Osteoblast (primary cell): ENCODE results near the gene MTA2. TPM values are rescaled to one million over a fixed set of nuclear protein-coding genes. Genes with fewer than 3 reads are reported as not detected.

Experiments
- DNase-seq: peaks from one replicate; pipeline ENCODE4 v3.0.0; 2011; ENCODE audit warnings: low spot score, mixed read lengths; ENCODE audit not compliant: insufficient read length; ENCODE audit errors: missing footprints
- H2AFZ ChIP-seq: 2 replicates; pipeline ENCODE4 v1.6.0; 2011; ENCODE audit warnings: mild to moderate bottlenecking, low read length
- H3K27ac ChIP-seq: 2 replicates; pipeline ENCODE4 v1.5.1; 2011; ENCODE audit warnings: mild to moderate bottlenecking, low read depth, low read length, moderate library complexity
- H3K27me3 ChIP-seq: 2 replicates; pipeline ENCODE4 v1.6.0; 2012; ENCODE audit warnings: mild to moderate bottlenecking, control low read depth, inconsistent platforms, low read length, moderate library complexity; ENCODE audit not compliant: insufficient read depth
- H3K36me3 ChIP-seq: 2 replicates; pipeline ENCODE4 v1.5.1; 2011; ENCODE audit warnings: mild to moderate bottlenecking, low read length, control low read depth, moderate library complexity; ENCODE audit not compliant: insufficient read depth
- H3K4me1 ChIP-seq: 2 replicates; pipeline ENCODE4 v1.5.1; 2011; ENCODE audit warnings: mild to moderate bottlenecking, low read length, control low read depth, moderate library complexity; ENCODE audit not compliant: insufficient read depth
- H3K4me2 ChIP-seq: 2 replicates; pipeline ENCODE4 v1.6.0; 2011; ENCODE audit warnings: mild to moderate bottlenecking, low read length; ENCODE audit not compliant: insufficient read depth
- H3K4me3 ChIP-seq: fragments of 200-600 bp; sonication (generic); 3 replicates; pipeline ENCODE4 v1.5.1; 2012; ENCODE audit warnings: mild to moderate bottlenecking, low read length, inconsistent platforms; ENCODE audit not compliant: insufficient read depth
- H3K79me2 ChIP-seq: 2 replicates; pipeline ENCODE4 v1.6.0; 2012; ENCODE audit warnings: mild to moderate bottlenecking, low read length, control low read depth, inconsistent platforms; ENCODE audit not compliant: insufficient read depth
- H3K9me3 ChIP-seq: 2 replicates; pipeline ENCODE4 v1.5.1; 2011; ENCODE audit warnings: low read depth, low read length, control low read depth
- H4K20me1 ChIP-seq: 2 replicates; pipeline ENCODE4 v1.6.0; 2012; ENCODE audit warnings: mild to moderate bottlenecking, low read length, control low read depth; ENCODE audit not compliant: insufficient read depth
- total RNA-seq: library from RNA; depleted of rRNA; stranded (reverse); fragments of >200 nt; gene quantifications from 2 replicates; pipeline ENCODE4 v1.2.3, GENCODE V29; 2012
- TF ChIP-seq, protein P1 (sequence below): IDR thresholded peaks from 2 replicates; pipeline ENCODE4 v1.5.1; 2011; ENCODE audit warnings: mild to moderate bottlenecking, low read depth, low read length, moderate library complexity; ENCODE audit errors: extremely low read depth

The MTA2 gene
- total RNA-seq, 1 donor, result 102 TPM

DNA sequence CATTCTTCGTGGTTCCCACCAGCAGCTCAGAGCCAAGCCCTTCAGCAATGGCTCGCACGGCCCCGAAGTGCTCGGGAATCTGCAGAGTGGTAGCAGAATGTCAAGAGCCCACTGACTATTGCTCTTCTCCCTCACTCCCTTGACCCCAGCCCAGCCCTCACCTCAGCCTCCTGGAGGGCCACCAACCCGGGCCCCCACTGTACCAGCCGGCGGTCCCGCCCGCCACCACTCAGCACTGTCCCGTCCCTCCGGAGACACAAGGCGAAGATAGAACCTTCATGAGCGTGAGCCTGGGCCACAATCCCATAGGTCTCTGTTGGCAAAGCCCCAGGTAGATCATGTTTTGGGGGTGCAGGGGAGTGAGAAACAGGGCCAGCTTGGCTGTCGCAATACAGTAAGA lies 4.2 kb upstream of the MTA2 start:
- H3K4me3 ChIP-seq, result no peak overlapping the region
- DNase-seq, result no peak
- H3K27me3 ChIP-seq, result no peaks in the 10 kb centered on the region
- no peak overlapping the region for H2AFZ ChIP-seq
- peaks cover 49% of the 10 kb centered on the region for H3K36me3 ChIP-seq
- H3K4me1 ChIP-seq, result peaks cover 9% of the 10 kb centered on the region
- H3K4me2 ChIP-seq, result no peak overlapping the region
- H3K9me3 ChIP-seq, result no peaks in the 10 kb centered on the region
- H3K79me2 ChIP-seq, result peaks cover 11% of the 10 kb centered on the region
- TF ChIP-seq, protein P1, sequence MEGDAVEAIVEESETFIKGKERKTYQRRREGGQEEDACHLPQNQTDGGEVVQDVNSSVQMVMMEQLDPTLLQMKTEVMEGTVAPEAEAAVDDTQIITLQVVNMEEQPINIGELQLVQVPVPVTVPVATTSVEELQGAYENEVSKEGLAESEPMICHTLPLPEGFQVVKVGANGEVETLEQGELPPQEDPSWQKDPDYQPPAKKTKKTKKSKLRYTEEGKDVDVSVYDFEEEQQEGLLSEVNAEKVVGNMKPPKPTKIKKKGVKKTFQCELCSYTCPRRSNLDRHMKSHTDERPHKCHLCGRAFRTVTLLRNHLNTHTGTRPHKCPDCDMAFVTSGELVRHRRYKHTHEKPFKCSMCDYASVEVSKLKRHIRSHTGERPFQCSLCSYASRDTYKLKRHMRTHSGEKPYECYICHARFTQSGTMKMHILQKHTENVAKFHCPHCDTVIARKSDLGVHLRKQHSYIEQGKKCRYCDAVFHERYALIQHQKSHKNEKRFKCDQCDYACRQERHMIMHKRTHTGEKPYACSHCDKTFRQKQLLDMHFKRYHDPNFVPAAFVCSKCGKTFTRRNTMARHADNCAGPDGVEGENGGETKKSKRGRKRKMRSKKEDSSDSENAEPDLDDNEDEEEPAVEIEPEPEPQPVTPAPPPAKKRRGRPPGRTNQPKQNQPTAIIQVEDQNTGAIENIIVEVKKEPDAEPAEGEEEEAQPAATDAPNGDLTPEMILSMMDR, result no peak
- no peak overlapping the region for H3K27ac ChIP-seq
- H4K20me1 ChIP-seq, result peaks cover 2% of the 10 kb centered on the region

DNA sequence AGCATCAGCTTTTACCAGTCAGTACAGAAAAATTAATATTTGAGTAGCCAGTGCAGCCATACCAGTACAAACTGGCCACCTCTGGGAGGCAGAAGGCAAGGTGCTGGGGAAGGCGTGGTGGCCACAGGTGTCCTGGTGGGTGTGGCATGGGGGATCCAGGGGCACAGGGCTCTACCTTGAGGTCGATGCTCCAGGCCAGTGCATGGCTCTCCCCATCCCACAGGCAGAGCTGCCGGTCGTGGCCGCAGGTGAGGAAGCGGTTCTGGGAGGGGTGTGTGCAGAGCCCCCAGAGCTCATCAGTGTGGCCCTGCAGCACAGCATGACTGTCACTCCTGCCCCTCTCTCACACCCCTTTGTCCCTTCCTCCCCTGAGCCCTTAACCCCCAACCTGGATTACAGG lies 3.8 kb upstream of the MTA2 start:
- peaks cover 6% of the 10 kb centered on the region for H4K20me1 ChIP-seq
- no peak overlapping the region for H3K4me2 ChIP-seq
- no peaks in the 10 kb centered on the region for H3K27me3 ChIP-seq
- H3K4me3 ChIP-seq, result no peak overlapping the region
- H3K79me2 ChIP-seq, result peaks cover 12% of the 10 kb centered on the region
- H2AFZ ChIP-seq, result no peak overlapping the region
- H3K9me3 ChIP-seq, result no peaks in the 10 kb centered on the region
- no peak overlapping the region for H3K27ac ChIP-seq
- TF ChIP-seq, protein P1, result no peak
- H3K36me3 ChIP-seq, result peaks cover 45% of the 10 kb centered on the region
- DNase-seq, result no peak
- H3K4me1 ChIP-seq, result peaks cover 10% of the 10 kb centered on the region

DNA sequence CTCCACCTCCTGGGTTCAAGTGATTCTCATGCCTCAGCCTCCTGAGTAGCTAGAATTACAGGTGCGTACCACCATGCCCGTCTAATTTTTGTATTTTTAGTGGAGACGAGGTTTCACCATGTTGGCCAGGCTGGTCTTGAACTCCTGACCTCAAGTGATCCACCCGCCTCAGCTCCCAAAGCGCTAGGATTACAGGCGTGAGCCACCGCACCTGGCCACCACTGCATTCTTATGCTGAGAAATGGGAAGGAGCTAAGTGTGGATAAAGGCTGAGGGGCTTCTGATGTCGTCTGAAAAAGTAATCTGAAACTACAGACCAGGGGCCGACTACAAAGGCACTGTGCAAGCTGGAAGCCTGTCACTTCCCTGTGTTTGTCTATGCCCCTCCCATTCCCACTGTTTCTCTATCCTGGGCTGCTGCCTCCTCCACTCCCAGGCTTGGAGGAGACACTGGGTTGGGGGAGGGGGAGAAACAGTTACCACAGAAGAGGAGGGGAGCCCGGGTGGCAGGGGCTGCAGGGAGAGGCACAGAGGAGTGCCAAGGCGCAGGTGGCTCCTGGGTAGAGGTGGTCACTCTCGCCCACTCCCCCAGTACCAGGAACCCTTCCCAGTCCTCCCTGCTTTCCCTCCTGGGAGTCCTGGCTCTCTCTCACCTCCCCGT lies 2.9 kb upstream of the MTA2 start:
- H4K20me1 ChIP-seq, result peaks cover 13% of the 10 kb centered on the region
- H3K9me3 ChIP-seq, result no peaks in the 10 kb centered on the region
- DNase-seq, result no peak
- H3K4me3 ChIP-seq, result no peak overlapping the region
- TF ChIP-seq, protein P1, result no peak
- peaks cover 46% of the 10 kb centered on the region for H3K36me3 ChIP-seq
- no peaks in the 10 kb centered on the region for H3K27me3 ChIP-seq
- H3K79me2 ChIP-seq, result peaks cover 19% of the 10 kb centered on the region
- H3K27ac ChIP-seq, result no peak overlapping the region
- H3K4me2 ChIP-seq, result no peak overlapping the region
- H3K4me1 ChIP-seq, result peaks cover 18% of the 10 kb centered on the region
- no peak overlapping the region for H2AFZ ChIP-seq

DNA sequence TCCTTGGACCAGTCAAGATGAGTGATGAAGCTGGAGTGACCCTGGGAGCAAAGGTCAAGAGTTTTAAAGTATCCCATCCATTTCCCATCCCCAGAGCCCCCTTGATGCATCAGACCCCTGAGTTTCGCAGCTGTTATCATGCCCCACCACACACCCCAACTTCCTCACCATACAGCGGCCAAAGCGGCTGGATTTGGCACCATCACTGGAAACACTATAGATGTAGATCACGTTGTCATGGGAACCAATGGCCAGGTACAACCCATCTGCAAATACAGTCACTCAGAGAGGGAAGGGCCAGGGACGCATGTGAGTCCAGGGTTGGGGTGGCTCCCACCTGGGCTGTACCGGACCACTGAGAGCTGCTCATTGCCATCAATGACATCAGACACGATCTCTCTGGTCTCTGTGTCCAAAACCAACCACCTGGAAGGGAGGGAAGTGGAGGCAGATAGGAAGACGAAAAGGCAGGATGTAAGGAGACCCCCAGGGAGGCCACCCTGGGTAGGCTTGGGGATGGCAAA lies 2.2 kb upstream of the MTA2 start:
- no peaks in the 10 kb centered on the region for H3K9me3 ChIP-seq
- H3K27me3 ChIP-seq, result no peaks in the 10 kb centered on the region
- peaks cover 23% of the 10 kb centered on the region for H3K79me2 ChIP-seq

More for the DNA sequence above, 2.2 kb upstream of the MTA2 start:
- Histone ChIP-seq H3K4me1 (peaks cover 25% of the 10 kb centered on the region), H2AFZ (no peak overlapping the region), H3K4me3 (no peak overlapping the region), H3K27ac (no peak overlapping the region), H3K4me2 (no peak overlapping the region), H3K36me3 (peaks cover 49% of the 10 kb centered on the region), H4K20me1 (peaks cover 16% of the 10 kb centered on the region)
- TF ChIP-seq, protein P1, result no peak
- peak; percentile 68 for DNase-seq
